SW 1271 (cell line): Measurements from ENCODE around the gene CBL.

ENCODE experiments used
- DNase-seq, 2 experiments: peaks; one replicate each; lab custom pipeline; 2025; lab: John Stamatoyannopoulos, UW

CBL gene

GRCh38 chr11:119347242-119347641 is 141.1 kb downstream of the CBL start:
- DNase-seq: no peak

DNA sequence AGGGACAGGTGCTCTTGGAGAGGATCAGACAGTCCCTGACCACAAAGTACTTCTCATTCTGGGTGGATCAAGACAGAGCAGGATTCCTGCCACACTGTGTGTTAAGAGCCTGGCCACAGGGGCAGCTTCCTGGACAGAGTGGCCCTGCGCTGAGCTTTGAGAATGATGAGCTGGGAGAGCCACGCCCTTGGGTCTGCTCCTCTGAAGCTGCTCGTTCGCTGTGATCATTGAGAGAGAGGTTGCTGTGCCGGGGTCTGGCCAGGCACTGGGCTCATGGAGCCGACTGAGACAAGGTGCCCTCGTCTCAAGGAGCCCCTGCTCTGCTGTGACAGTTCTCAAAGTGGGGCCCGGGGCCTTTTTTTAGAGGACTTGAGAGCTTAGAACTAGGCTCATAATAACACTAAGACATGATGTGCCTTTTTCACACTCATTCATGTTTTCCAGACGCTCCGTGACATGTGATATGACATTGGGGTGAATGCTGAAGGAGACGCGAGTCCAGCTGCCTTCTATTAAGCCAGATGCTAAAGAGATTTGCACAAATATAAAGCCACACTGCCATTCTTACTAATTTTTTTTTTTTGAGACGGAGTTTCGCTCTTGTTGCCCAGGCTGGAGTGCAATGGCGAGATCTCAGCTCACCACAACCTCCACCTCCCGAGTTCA is 141.9 kb downstream of the CBL start:
- DNase-seq: no peak

- no peak for DNase-seq
These were observed 144.2 kb downstream of the CBL start for GRCh38 chr11:119350302-119350701.

DNA sequence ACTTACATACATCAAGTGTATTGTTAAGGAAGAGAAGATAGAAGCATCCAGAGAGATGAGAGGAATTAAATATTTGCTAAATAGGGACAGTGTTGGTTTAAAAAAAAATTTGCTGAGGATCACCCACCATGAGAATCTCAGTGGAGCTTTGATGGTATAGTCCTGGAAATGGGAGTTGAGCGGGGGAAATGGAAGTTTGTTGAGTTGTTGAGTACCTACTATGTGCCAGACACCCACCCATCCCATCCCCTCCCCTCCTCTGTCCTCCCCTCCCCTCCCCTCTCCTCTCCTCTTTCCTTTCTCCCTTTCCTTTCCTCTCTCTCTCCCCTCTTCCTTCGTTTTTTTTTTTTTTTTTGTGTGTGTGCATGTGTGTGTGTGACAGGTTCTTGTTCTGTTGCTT is 145.1 kb downstream of the CBL start:
- DNase-seq: no peak

DNA sequence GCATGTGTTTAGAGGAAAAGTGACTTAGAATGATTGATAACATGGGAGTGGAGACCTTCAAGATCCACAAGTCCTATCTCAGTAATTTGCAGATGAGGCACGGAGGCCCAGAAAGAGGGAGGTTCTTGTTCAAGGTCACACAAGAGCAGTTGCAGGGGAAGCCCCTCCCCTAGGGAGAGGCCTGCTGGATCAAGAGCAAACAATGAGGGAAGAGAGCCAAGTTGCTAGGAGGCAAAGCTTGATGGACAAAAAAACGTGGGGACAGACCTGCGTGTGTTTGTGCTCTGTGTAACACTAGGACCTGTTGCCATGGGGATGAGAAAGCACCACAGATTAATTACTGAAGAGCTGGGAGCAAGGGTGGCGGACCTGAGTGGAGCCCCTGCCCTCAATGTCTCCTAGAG is 146.7 kb downstream of the CBL start:
- no peak for DNase-seq

DNA sequence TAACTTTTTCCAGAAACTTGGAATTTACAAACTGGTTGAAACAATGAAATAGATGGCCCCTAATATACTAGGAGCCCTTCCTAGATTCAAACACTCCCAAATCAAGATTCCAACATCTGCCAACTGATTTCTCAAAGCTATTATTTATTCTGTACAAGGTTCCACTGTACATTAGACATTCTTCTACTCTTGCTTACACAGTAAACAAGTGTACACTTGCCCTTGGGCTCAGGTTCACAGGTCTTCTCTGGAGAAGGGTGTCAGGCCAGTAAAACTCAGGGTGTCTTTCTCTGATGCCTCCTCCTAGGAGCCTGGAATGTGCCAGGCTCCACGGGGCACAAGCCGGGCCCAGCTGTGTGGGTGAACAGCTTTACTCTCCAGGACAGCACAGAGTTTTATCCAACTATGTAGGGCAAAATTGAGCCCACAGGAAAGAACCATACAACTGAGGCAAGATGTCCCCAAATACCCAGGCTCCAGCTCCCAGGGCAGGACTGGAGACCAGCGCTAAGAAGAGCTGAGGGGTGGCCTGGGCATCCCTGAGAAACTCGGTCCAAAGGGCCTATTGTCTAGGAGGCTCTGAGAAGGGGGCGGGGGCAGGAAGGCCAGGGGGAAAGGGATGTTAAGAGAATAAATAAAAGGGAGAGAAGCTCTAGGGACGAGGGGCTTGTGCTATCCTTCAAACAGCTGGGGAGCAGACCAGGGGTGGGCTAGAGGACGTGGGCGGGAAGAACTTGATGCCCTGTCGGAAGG is 149.1 kb downstream of the CBL start:
- no peak for DNase-seq

DNA sequence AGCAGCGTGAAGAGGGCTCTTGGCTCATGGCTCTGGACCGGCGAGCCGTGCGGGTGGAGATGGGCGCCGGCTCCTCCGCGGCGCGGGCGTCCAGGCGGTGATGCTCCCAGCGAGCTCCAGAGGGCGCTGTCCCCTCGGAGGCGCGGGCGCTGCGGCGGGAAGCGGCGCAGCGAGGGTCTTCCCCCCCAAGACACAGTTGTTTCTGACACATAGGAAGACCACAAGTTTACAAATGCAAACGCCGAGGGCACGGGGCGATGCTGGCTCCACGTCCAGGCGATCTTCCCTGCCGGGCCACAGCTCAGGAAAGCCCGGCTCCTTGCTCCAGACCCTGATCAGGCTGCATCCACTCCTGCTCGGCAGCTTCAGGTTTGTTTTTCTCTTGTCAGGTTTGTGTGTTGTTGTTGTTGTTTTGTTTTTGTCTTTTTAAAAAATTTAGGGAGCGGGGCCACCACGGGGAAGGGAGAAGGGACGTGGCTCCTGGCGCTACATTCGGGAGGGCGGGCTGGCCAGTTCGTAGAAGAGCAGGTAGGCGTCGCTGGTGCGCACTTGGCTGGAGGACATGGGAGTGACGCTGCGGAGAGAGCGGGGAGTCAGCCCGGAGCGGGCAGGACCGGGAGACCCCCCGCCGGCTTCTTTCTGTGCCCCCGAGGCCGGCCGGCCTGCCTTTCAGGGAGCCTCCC is 150.4 kb downstream of the CBL start:
- no peak for DNase-seq

DNA sequence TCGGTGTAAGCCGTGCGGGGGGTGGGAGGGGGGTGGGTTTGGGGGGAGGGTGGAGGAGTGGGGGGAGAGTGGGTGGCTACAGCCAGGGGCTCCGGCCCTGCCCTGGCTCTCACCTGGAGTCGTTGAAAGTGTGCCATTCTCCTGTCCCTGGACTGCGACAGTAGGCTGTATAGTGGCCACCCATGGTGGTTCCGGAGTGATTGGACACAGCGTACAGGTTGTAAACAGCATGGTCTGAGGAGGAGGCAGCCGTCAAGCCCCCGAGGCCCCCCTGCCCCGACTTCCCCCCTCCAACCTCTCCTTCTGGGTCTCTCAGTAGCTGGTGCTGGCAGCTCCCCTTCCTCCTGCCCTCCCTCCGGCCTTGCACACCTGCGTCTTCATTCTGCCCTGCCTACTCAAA is 150.9 kb downstream of the CBL start:
- no peak for DNase-seq
